ENCODE measurements around the gene MBD3L4.

MBD3L4 gene

GRCh38 chr19:6995054-6995453 is 44.9 kb downstream of the MBD3L4 start:
- no peak overlapping the region for H3K27ac ChIP-seq
- TF ChIP-seq, protein P1, sequence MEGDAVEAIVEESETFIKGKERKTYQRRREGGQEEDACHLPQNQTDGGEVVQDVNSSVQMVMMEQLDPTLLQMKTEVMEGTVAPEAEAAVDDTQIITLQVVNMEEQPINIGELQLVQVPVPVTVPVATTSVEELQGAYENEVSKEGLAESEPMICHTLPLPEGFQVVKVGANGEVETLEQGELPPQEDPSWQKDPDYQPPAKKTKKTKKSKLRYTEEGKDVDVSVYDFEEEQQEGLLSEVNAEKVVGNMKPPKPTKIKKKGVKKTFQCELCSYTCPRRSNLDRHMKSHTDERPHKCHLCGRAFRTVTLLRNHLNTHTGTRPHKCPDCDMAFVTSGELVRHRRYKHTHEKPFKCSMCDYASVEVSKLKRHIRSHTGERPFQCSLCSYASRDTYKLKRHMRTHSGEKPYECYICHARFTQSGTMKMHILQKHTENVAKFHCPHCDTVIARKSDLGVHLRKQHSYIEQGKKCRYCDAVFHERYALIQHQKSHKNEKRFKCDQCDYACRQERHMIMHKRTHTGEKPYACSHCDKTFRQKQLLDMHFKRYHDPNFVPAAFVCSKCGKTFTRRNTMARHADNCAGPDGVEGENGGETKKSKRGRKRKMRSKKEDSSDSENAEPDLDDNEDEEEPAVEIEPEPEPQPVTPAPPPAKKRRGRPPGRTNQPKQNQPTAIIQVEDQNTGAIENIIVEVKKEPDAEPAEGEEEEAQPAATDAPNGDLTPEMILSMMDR (conservative IDR thresholded peaks at IDR 0.05) = no peak

DNA sequence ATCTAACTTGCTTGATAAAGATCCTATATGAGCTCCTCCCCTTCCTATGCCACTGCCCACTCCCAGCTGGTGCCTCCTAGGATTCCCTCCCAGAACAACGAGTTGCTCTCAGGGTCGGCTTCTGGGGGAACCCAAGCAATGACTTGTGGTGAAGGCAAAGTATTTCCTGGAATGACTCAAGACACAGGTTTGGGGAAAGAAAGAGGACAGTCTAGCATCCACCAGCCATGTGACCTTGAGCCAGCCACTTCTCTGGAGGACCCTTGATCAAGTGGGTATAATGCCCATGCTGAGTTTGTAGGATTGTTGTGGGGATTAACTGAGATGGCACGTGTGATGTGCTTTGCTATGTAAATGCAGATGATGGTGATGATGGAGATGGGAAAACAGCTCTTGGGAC is 51.7 kb downstream of the MBD3L4 start:
- H3K27ac ChIP-seq = no peak overlapping the region
- TF ChIP-seq, protein P1 (conservative IDR thresholded peaks at IDR 0.05) = no peak

- H3K27ac ChIP-seq = no peak overlapping the region
- TF ChIP-seq, protein P1 (conservative IDR thresholded peaks at IDR 0.05) = no peak
Observed at GRCh38 chr19:6987850-6988249, 52.1 kb downstream of the MBD3L4 start.

All from VCaP (cell line).